H1 (cell line): ENCODE measurements around the gene MBNL1. TPM values are rescaled to one million over a fixed set of nuclear protein-coding genes. Genes with fewer than 3 reads are reported as not detected.

ENCODE experiments used
- EP300 ChIP-seq, 2 experiments: IDR thresholded peaks; 1 replicate in 1 of 2; 2 replicates in 1 of 2; pipeline ENCODE4 v1.6.1; 2011 to 2012; ENCODE audit warnings: low read depth in 2 of 2, low read length in 2 of 2, mild to moderate bottlenecking in 2 of 2, borderline replicate concordance in 1 of 2, inconsistent platforms in 1 of 2, moderate library complexity in 1 of 2
- EZH2 ChIP-seq: fragments of 200-600 bp; sonication (generic); IDR thresholded peaks from 2 replicates; pipeline ENCODE4 v1.7.1; 2012; ENCODE audit warnings: low read depth, mild to moderate bottlenecking, moderate library complexity, low read length, inconsistent platforms; ENCODE audit not compliant: severe bottlenecking
- JUN ChIP-seq: IDR thresholded peaks from 2 replicates; pipeline ENCODE4 v1.6.1; 2011; ENCODE audit warnings: low read depth, mild to moderate bottlenecking, improper control_type of control experiment, low read length
- PHF8 ChIP-seq: fragments of 200-600 bp; sonication (generic); conservative IDR thresholded peaks from 2 replicates; pipeline ENCODE4 v1.7.1; 2012; ENCODE audit warnings: low read depth, mild to moderate bottlenecking, inconsistent platforms, low read length, moderate library complexity
- RAD21 ChIP-seq, 2 experiments: IDR thresholded peaks in 1 of 2; conservative IDR thresholded peaks in 1 of 2; 2 replicates each; pipeline ENCODE4 v1.6.1; 2011; ENCODE audit warnings: low read depth in 2 of 2, low read length in 2 of 2, improper control_type of control experiment in 1 of 2, inconsistent platforms in 1 of 2, mild to moderate bottlenecking in 1 of 2, moderate library complexity in 1 of 2
- TEAD4 ChIP-seq: IDR thresholded peaks from 2 replicates; pipeline ENCODE4 v1.6.1; 2012; ENCODE audit warnings: low read depth, low read length, inconsistent platforms, mixed read lengths
- polyA plus RNA-seq, 7 experiments: library from polyadenylated mRNA; depleted of rRNA in 3 of 7; stranded (reverse) in 5 of 7; unstranded in 2 of 7; fragments of >200 nt in 5 of 7; fragments of 200-250 nt in 2 of 7; gene quantifications; 1 replicate in 5 of 7; 2 replicates in 1 of 7; 4 replicates in 1 of 7; pipeline versions ENCODE4 v1.2.1 to v1.2.3, GENCODE V29; 2011 to 2013; ENCODE audit warnings: missing spikeins in 2 of 7, mixed read lengths in 2 of 7
- total RNA-seq: library from RNA; stranded (reverse); fragmentation: NEBNext Ultra II Directional; extraction: Animal tissue kit (Norgen Biotek cat#: 25700); gene quantifications from 2 replicates; pipeline ENCODE4 v1.2.1, GENCODE V29; 2021

MBNL1 gene
- total and polyA plus RNA-seq, 2 of the 8 experiments (the other 6 are each of a cell fraction or from before 2014, with no cell fraction given), result 5.0 to 16.4 TPM

- TF ChIP-seq JUN, result no peak
- TF ChIP-seq TEAD4, result peak; percentile 52; the same call in 1 of the 2 replicates
- TF ChIP-seq RAD21 (IDR thresholded peaks at IDR 0.05 in 1 of 2, conservative IDR thresholded peaks at IDR 0.05 in 1 of 2; ENCODE audit: low read depth in 2 of 2, low read length in 2 of 2), result peak; percentile 89 to 90
- TF ChIP-seq PHF8, result no peak
- no peak for TF ChIP-seq EZH2
- no peak for TF ChIP-seq EP300 (IDR thresholded peaks at IDR 0.05; ENCODE audit: borderline replicate concordance in 1 of 2, low read depth in 2 of 2, low read length in 2 of 2)
- TF ChIP-seq, all 59 proteins: peak for 5
Observed at GRCh38 chr3:152474585-152474984, 205.9 kb downstream of the MBNL1 start (continued).
